ENCODE measurements around the gene TMEM132C. TPM values are rescaled to one million over a fixed set of nuclear protein-coding genes. Genes with fewer than 3 reads are reported as not detected.

Gene TMEM132C
- total and polyA plus RNA-seq, 2 of the 8 experiments (the other 6 are each of a cell fraction or from before 2014, with no cell fraction given), result 0.23 to 0.76 TPM

DNA sequence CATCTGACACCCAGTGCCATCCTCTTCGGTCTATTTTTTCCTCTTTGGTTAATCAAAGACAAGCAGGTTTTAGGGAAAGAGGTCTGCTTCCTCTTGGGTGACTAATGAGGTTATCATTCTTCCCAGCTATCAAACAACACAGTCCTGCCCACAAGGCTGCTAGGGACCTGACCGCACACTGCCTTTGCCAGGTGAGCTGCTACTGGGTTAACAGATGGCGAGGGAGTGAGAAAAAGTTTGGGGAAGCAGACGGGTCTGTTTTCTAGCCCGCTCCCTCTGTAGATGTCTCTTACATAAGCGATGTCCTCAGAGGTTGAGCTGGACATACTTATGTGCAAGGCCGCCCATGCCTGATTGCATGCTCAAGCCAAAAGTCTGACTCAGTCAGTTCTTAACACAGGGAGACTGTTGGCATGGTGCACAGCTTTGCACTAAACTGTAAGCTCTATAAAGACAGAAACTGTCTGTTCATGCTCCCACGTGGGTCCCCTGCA, 462.7 kb downstream of the TMEM132C start:
- peak overlapping the region; percentile 43; the same call in 1 of the 2 replicates for H2AK5ac ChIP-seq (ENCODE audit: low read depth, low read length)
- H2BK12ac ChIP-seq (ENCODE audit: low read depth, low read length), result 0 out of 2 replicates have a peak overlapping the region, but pooled peaks have one; percentile 2
- peak overlapping the region; percentile 46; the same call in 1 of the 2 replicates for H2AFZ ChIP-seq (ENCODE audit: low read length)
- 83% methylated on average over 8 of the region's 8 CpGs; no CpG with 5 or more reads in 1 of the 2 experiments for WGBS, 2 experiments (ENCODE audit: extremely low coverage in 1 of 2, insufficient coverage in 1 of 2, insufficient read length in 1 of 2, insufficient replicate concordance in 2 of 2, low coverage in 1 of 2, low lambda C conversion rate in 2 of 2, missing lambda C conversion rate in 1 of 2)
- no peaks in the 10 kb centered on the region for H3K79me1 ChIP-seq (ENCODE audit: low read depth, low read length)
- no peaks in the 10 kb centered on the region for H4K20me1 ChIP-seq (replicated peaks in 1 of 2; ENCODE audit: control insufficient read depth in 1 of 2, insufficient read depth in 2 of 2, low read length in 2 of 2)
- no peak overlapping the region for H3K18ac ChIP-seq (ENCODE audit: extremely low read depth, low read length)
- H2BK5ac ChIP-seq (ENCODE audit: low read depth, low read length), result peak overlapping the region; percentile 35; the same call in 1 of the 2 replicates
- H3K9ac ChIP-seq (replicated peaks in 1 of 4; ENCODE audit: extremely low read depth in 1 of 4, low read depth in 3 of 4, low read length in 3 of 4), result no peak overlapping the region
- no peaks in the 10 kb centered on the region for H3K79me2 ChIP-seq (ENCODE audit: control insufficient read depth in 1 of 2, insufficient read depth in 2 of 2, low read length in 2 of 2)
- H2BK120ac ChIP-seq (replicated peaks; ENCODE audit: low read depth, low read length), result peak overlapping the region; percentile 31
- POLR2A ChIA-PET (ENCODE audit: partially characterized antibody), result interaction anchor here (0.5 to 1.6 kb wide), 2 partner anchors 10 to 900 kb away, joined by 3 read pairs; no protein-coding TSS in a partner anchor
- H4K91ac ChIP-seq (replicated peaks; ENCODE audit: insufficient read length, low read length), result peak overlapping the region; percentile 5
- peaks cover 0 to 2% (median 0%) of the 10 kb centered on the region in 4 experiments; a peak in 2 of 7 replicates for H3K27me3 ChIP-seq (replicated peaks in 1 of 4; ENCODE audit: control insufficient read depth in 3 of 4, extremely low read depth in 1 of 4, insufficient read depth in 3 of 4, low read length in 3 of 4)
- H3K4ac ChIP-seq (replicated peaks; ENCODE audit: insufficient read length, low read depth, low read length), result no peak overlapping the region
- H3K23me2 ChIP-seq (ENCODE audit: low read depth, low read length), result no peaks in the 10 kb centered on the region
- no peak overlapping the region for H4K5ac ChIP-seq (ENCODE audit: insufficient read length, low read depth, low read length)
- H3K14ac ChIP-seq (ENCODE audit: insufficient read length), result no peak overlapping the region
- TF ChIP-seq CTBP2 (IDR thresholded peaks at IDR 0.05; ENCODE audit: borderline replicate concordance, insufficient read depth, insufficient read length, low read length) (no peak), GTF2F1 (IDR thresholded peaks at IDR 0.05; ENCODE audit: borderline replicate concordance, low read depth, low read length) (no peak), KDM1A (IDR thresholded peaks at IDR 0.05; ENCODE audit: borderline replicate concordance, low read length) (no peak), EP300 (IDR thresholded peaks at IDR 0.05; ENCODE audit: borderline replicate concordance in 1 of 2, low read depth in 2 of 2, low read length in 2 of 2) (no peak), POU5F1 (IDR thresholded peaks at IDR 0.05; ENCODE audit: low read depth, low read length) (no peak), NANOG (IDR thresholded peaks at IDR 0.05; ENCODE audit: insufficient read depth, low read depth, low read length, poor library complexity, severe bottlenecking) (no peak), TAF7 (optimal IDR thresholded peaks at IDR 0.05; ENCODE audit: borderline replicate concordance, low read depth, low read length) (no peak), RNF2 (IDR thresholded peaks at IDR 0.05; ENCODE audit: borderline replicate concordance, low read depth, low read length, missing control alignments, poor library complexity, severe bottlenecking) (no peak)
- no peak overlapping the region for H3K27ac ChIP-seq (ENCODE audit: low read depth, low read length)
- no peaks in the 10 kb centered on the region for H3K9me3 ChIP-seq (ENCODE audit: insufficient read depth in 2 of 2, low read depth in 1 of 2, low read length in 1 of 2)
- H3K56ac ChIP-seq (replicated peaks; ENCODE audit: insufficient read length, low read depth, low read length), result no peak overlapping the region
- no peak overlapping the region for H3K4me2 ChIP-seq (ENCODE audit: insufficient read depth in 1 of 2, low read depth in 2 of 2, low read length in 2 of 2)
- peaks cover 6 to 22% (median 15%) of the 10 kb centered on the region in 4 experiments; a peak in 6 of 7 replicates for H3K4me1 ChIP-seq (replicated peaks in 1 of 4; ENCODE audit: control insufficient read depth in 3 of 4, insufficient read depth in 4 of 4, low read length in 3 of 4)
- CTCF ChIA-PET (ENCODE audit: partially characterized antibody), result interaction anchor here (0.8 to 1.5 kb wide), 6 partner anchors 9 to 85 kb away, joined by 3 to 7 read pairs (median 3); no protein-coding TSS in a partner anchor
- H2BK15ac ChIP-seq (ENCODE audit: low read length), result no peak overlapping the region
- H2BK20ac ChIP-seq (ENCODE audit: low read length), result peak overlapping the region; percentile 4; the same call in 1 of the 2 replicates
- DNase-seq (ENCODE audit: low read depth in 1 of 2, low spot score in 2 of 2) (no peak), FAIRE-seq (no peak)
- H3K36me3 ChIP-seq (ENCODE audit: control insufficient read depth in 2 of 4, insufficient read depth in 4 of 4, low read length in 3 of 4), result no peaks in the 10 kb centered on the region
- no peak overlapping the region for H4K8ac ChIP-seq (ENCODE audit: extremely low read depth, insufficient read depth, low read length)
- H3K23ac ChIP-seq (ENCODE audit: insufficient read length), result no peak overlapping the region
- no peak overlapping the region for H3K4me3 ChIP-seq (ENCODE audit: extremely low read depth in 1 of 4, insufficient read depth in 2 of 4, low read depth in 3 of 4, low read length in 4 of 4)
